H9 (cell line): Measurements from ENCODE around the gene IGF2BP3. TPM values are rescaled to one million over a fixed set of nuclear protein-coding genes. Genes with fewer than 3 reads are reported as not detected.

ENCODE experiments used
- DNase-seq: peaks from one replicate; pipeline ENCODE4 v3.0.0-alpha.2; 2017
- H2AFZ ChIP-seq: one replicate; pipeline ENCODE4 v1.6.1; 2013; ENCODE audit warnings: mild to moderate bottlenecking, low read length, control low read depth, moderate library complexity
- H2AK5ac ChIP-seq: 2 replicates; pipeline ENCODE4 v1.6.1; 2013; ENCODE audit warnings: low read length, control low read depth, mixed read lengths; ENCODE audit not compliant: insufficient read length
- H2BK120ac ChIP-seq: one replicate; pipeline ENCODE4 v1.6.1; 2013; ENCODE audit warnings: low read depth, mild to moderate bottlenecking, low read length, control low read depth, inconsistent platforms; ENCODE audit not compliant: poor library complexity, severe bottlenecking
- H2BK12ac ChIP-seq: 2 replicates; pipeline ENCODE4 v1.6.1; 2013; ENCODE audit warnings: low read length, control low read depth, mixed read lengths, low read depth; ENCODE audit not compliant: insufficient read length
- H2BK15ac ChIP-seq: 2 replicates; pipeline ENCODE4 v1.6.1; 2013; ENCODE audit warnings: low read depth, low read length, control low read depth
- H2BK20ac ChIP-seq: one replicate; pipeline ENCODE4 v1.6.1; 2013; ENCODE audit warnings: low read depth, mild to moderate bottlenecking, low read length, control low read depth, inconsistent platforms; ENCODE audit not compliant: poor library complexity, severe bottlenecking
- H2BK5ac ChIP-seq: 2 replicates; pipeline ENCODE4 v1.6.1; 2013; ENCODE audit warnings: low read length, control low read depth, mixed read lengths; ENCODE audit not compliant: insufficient read length
- H3K14ac ChIP-seq: 2 replicates; pipeline ENCODE4 v1.6.1; 2013; ENCODE audit warnings: low read length, control low read depth; ENCODE audit not compliant: insufficient read depth
- H3K18ac ChIP-seq: 2 replicates; pipeline ENCODE4 v1.6.1; 2013; ENCODE audit warnings: low read depth, mild to moderate bottlenecking, mixed read lengths, low read length, control low read depth; ENCODE audit not compliant: insufficient read length
- H3K23ac ChIP-seq: 2 replicates; pipeline ENCODE4 v1.6.1; 2013; ENCODE audit warnings: low read length, control low read depth, mixed read lengths, low read depth; ENCODE audit not compliant: insufficient read length
- H3K23me2 ChIP-seq: 2 replicates; pipeline ENCODE4 v1.6.1; 2013; ENCODE audit warnings: low read depth, mild to moderate bottlenecking, mixed read lengths, low read length, control low read depth; ENCODE audit not compliant: insufficient read length, poor library complexity, severe bottlenecking
- H3K27ac ChIP-seq: 2 replicates; pipeline ENCODE4 v1.5.1; 2013; ENCODE audit warnings: low read length, control low read depth, mixed read lengths, low read depth; ENCODE audit not compliant: insufficient read length
- H3K27me3 ChIP-seq: 2 replicates; pipeline ENCODE4 v1.6.1; 2013; ENCODE audit warnings: low read length, control low read depth, inconsistent platforms; ENCODE audit not compliant: insufficient read depth
- H3K4ac ChIP-seq: 2 replicates; pipeline ENCODE4 v1.6.1; 2013; ENCODE audit warnings: low read depth, mild to moderate bottlenecking, control low read depth, inconsistent platforms, low read length, moderate library complexity
- H3K4me1 ChIP-seq: 2 replicates; pipeline ENCODE4 v1.6.1; 2013; ENCODE audit warnings: low read length, control low read depth, inconsistent platforms; ENCODE audit not compliant: insufficient read depth
- H3K4me2 ChIP-seq: 2 replicates; pipeline ENCODE4 v1.6.1; 2013; ENCODE audit warnings: low read length, control low read depth, mixed read lengths; ENCODE audit not compliant: insufficient read length, insufficient read depth
- H3K56ac ChIP-seq: 2 replicates; pipeline ENCODE4 v1.6.1; 2013; ENCODE audit warnings: low read depth, mild to moderate bottlenecking, mixed read lengths, low read length, control low read depth; ENCODE audit not compliant: insufficient read length
- H3K79me1 ChIP-seq: 2 replicates; pipeline ENCODE4 v1.6.1; 2013; ENCODE audit warnings: low read depth, mild to moderate bottlenecking, moderate library complexity, low read length, control low read depth, inconsistent platforms; ENCODE audit not compliant: insufficient read depth, poor library complexity, severe bottlenecking
- H3K79me2 ChIP-seq: 2 replicates; pipeline ENCODE4 v1.6.1; 2013; ENCODE audit warnings: low read length, control low read depth, inconsistent platforms; ENCODE audit not compliant: insufficient read depth
- H3K9ac ChIP-seq: 2 replicates; pipeline ENCODE4 v1.6.1; 2013; ENCODE audit warnings: low read length, control low read depth, mixed read lengths; ENCODE audit not compliant: insufficient read length; ENCODE audit errors: extremely low read depth
- H3K9me3 ChIP-seq: one replicate; pipeline ENCODE4 v1.6.1; 2013; ENCODE audit warnings: low read depth, low read length, inconsistent platforms; ENCODE audit not compliant: control insufficient read depth
- H3T11ph ChIP-seq: one replicate; pipeline ENCODE4 v1.6.1; 2013; ENCODE audit warnings: mild to moderate bottlenecking, low read length, control low read depth, inconsistent platforms
- H4K20me1 ChIP-seq: one replicate; pipeline ENCODE4 v1.6.1; 2013; ENCODE audit not compliant: control insufficient read depth, insufficient read length, insufficient read depth
- H4K5ac ChIP-seq: 2 replicates; pipeline ENCODE4 v1.6.1; 2013; ENCODE audit warnings: low read depth, mild to moderate bottlenecking, mixed read lengths, low read length, control low read depth; ENCODE audit not compliant: insufficient read length
- H4K8ac ChIP-seq: replicated peaks from 2 replicates; pipeline ENCODE4 v1.6.1; 2013; ENCODE audit warnings: low read length, control low read depth, mixed read lengths, low read depth; ENCODE audit not compliant: insufficient read length
- H4K91ac ChIP-seq: 2 replicates; pipeline ENCODE4 v1.6.1; 2013; ENCODE audit warnings: low read depth, mild to moderate bottlenecking, moderate library complexity, mixed read lengths, low read length, control low read depth; ENCODE audit not compliant: insufficient read length
- H3K27ac Mint-ChIP-seq, 3 experiments: 2 replicates in 2 of 3; 3 replicates in 1 of 3; pipeline ENCODE4 v1.8.0; 2020 to 2021; ENCODE audit warnings: mixed read lengths in 3 of 3, mild to moderate bottlenecking in 1 of 3, moderate library complexity in 1 of 3
- H3K27me3 Mint-ChIP-seq: 2 replicates; pipeline ENCODE4 v1.8.0; 2021; ENCODE audit warnings: low read depth, mild to moderate bottlenecking, moderate library complexity, mixed read lengths
- H3K36me3 Mint-ChIP-seq, 3 experiments: 2 replicates in 2 of 3; 3 replicates in 1 of 3; pipeline ENCODE4 v1.8.0; 2020 to 2021; ENCODE audit warnings: low read depth in 3 of 3, mixed read lengths in 3 of 3; ENCODE audit not compliant: insufficient read depth in 1 of 3
- H3K4me1 Mint-ChIP-seq, 2 experiments: 2 replicates each; pipeline ENCODE4 v1.8.0; 2020; ENCODE audit warnings: mixed read lengths in 2 of 2
- H3K4me3 Mint-ChIP-seq, 2 experiments: 2 replicates in 1 of 2; 3 replicates in 1 of 2; pipeline ENCODE4 v1.8.0; 2020 to 2021; ENCODE audit warnings: mild to moderate bottlenecking in 2 of 2, mixed read lengths in 2 of 2, moderate library complexity in 1 of 2
- H3K9me3 Mint-ChIP-seq, 2 experiments: 2 replicates in 1 of 2; 3 replicates in 1 of 2; pipeline ENCODE4 v1.8.0; 2020; ENCODE audit warnings: mild to moderate bottlenecking in 2 of 2, mixed read lengths in 2 of 2, moderate library complexity in 1 of 2
- CTCF ChIP-seq: fragments of 200-600 bp; sonication (generic); conservative IDR thresholded peaks from 3 replicates; pipeline ENCODE4 v1.8.0; 2021; ENCODE audit warnings: antibody characterized with exemption, mild to moderate bottlenecking
- WGBS: extraction: QIAGEN DNeasy Blood & Tissue Kit; methylation state at CpG from one replicate; pipeline ENCODE4 v1.1.7; 2013; ENCODE audit warnings: missing lambda C conversion rate, low lambda C conversion rate, mixed read lengths; ENCODE audit not compliant: insufficient read length; ENCODE audit errors: extremely low coverage; 5-methylcytosine and 5-hydroxymethylcytosine counted together
- total RNA-seq: library from RNA; stranded (reverse); gene quantifications from 2 replicates; pipeline ENCODE4 v1.2.1, GENCODE V29; 2021

IGF2BP3 gene
- total RNA-seq, 1 experiment from 2014 or later = 197 TPM

- peak overlapping the region; percentile 99 to 100 (median 99) for H3K27ac Mint-ChIP-seq
- peak overlapping the region; percentile 92 for H3K27ac ChIP-seq
These were observed 992 bp upstream of the IGF2BP3 start for GRCh38 chr7:23471106-23471859.

More at GRCh38 chr7:23471106-23471859, 992 bp upstream of the IGF2BP3 start:
- no peak overlapping the region for H2BK12ac ChIP-seq
- H3K27me3 ChIP-seq = no peaks in the 10 kb centered on the region
- H3K9ac ChIP-seq = peak overlapping the region; percentile 94
- no peak overlapping the region for H4K91ac ChIP-seq
- peaks cover 33% of the 10 kb centered on the region; the same call in 1 of the 2 replicates for H3K79me2 ChIP-seq
- Mint-ChIP-seq H3K27me3 (no peaks in the 10 kb centered on the region; the same call in 1 of the 2 replicates), H3K4me1 (peaks cover 14 to 15% of the 10 kb centered on the region in 2 experiments), H3K9me3 (peaks cover 3 to 6% of the 10 kb centered on the region in 2 experiments), H3K36me3 (peaks cover 13 to 17% (median 15%) of the 10 kb centered on the region in 3 experiments), H3K4me3 (peak overlapping the region; percentile 91 to 99)
- no CpG with 5 or more reads among the region's 44 CpGs for WGBS
- no peak overlapping the region for H2AFZ ChIP-seq
- H3K4me2 ChIP-seq = peak overlapping the region; percentile 96
- no peaks in the 10 kb centered on the region for H4K20me1 ChIP-seq
- no peak overlapping the region for H4K5ac ChIP-seq
- no peak overlapping the region for H2BK5ac ChIP-seq
- H3K23ac ChIP-seq = no peak overlapping the region
- H2BK15ac ChIP-seq = no peak overlapping the region
- no peak overlapping the region for H2AK5ac ChIP-seq
- no peak for TF ChIP-seq CTCF
- no peak overlapping the region for H3K4ac ChIP-seq
- no peak overlapping the region for H2BK120ac ChIP-seq
- no peak overlapping the region for H3K56ac ChIP-seq
- H3K18ac ChIP-seq = peak overlapping the region; percentile 78
- H4K8ac ChIP-seq = no peak overlapping the region
- H3K9me3 ChIP-seq = no peaks in the 10 kb centered on the region
- H2BK20ac ChIP-seq = no peak overlapping the region
- peak; percentile 92 for DNase-seq
- H3K4me1 ChIP-seq = no peaks in the 10 kb centered on the region
- H3K79me1 ChIP-seq = no peaks in the 10 kb centered on the region
- H3T11ph ChIP-seq = no peak overlapping the region
- H3K23me2 ChIP-seq = peaks cover 31% of the 10 kb centered on the region
- no peak overlapping the region; the same call in 1 of the 2 replicates for H3K14ac ChIP-seq
